B cell (primary cell): ENCODE measurements around the gene TMEM132A. TPM values are rescaled to one million over a fixed set of nuclear protein-coding genes. Genes with fewer than 3 reads are reported as not detected.

Experiments
- ATAC-seq: fragments of 200-7000 bp; cut with Tn5 transposase; one replicate; pipeline ENCODE4 v1.10.0; 2021; ENCODE audit warnings: low read depth, mild to moderate bottlenecking, moderate number of reproducible peaks, moderate library complexity
- CTCF ChIA-PET: fragments of 350-600 bp; sonication (Branson Sonifier 250); formaldehyde crosslinking; loops from one replicate; lab custom pipeline; 2021; ENCODE audit warnings: antibody characterized with exemption, inconsistent platforms; lab: Charles Lee
- POLR2A ChIA-PET: fragments of 350-600 bp; sonication (Branson Sonifier 250); formaldehyde crosslinking; loops from one replicate; lab custom pipeline; 2021; ENCODE audit warnings: antibody characterized with exemption; lab: Charles Lee
- DNase-seq: peaks from one replicate; pipeline ENCODE4 v3.0.0; 2013
- H2AFZ ChIP-seq: 2 replicates; pipeline ENCODE4 v1.6.1; 2012; ENCODE audit warnings: mild to moderate bottlenecking, low read depth, low read length; ENCODE audit not compliant: insufficient read depth, poor library complexity, severe bottlenecking
- H3K27ac ChIP-seq, 2 donors: 1 replicate in 1 of 2; 2 replicates in 1 of 2; pipeline ENCODE4 v1.5.1; 2012 to 2013; ENCODE audit warnings: low read length in 2 of 2, mild to moderate bottlenecking in 2 of 2, moderate library complexity in 1 of 2
- H3K27me3 ChIP-seq, 4 experiments: fragments of 200-600 bp in 1 of 4; sonication (generic) in 1 of 4; replicated peaks in 1 of 4; 1 replicate in 2 of 4; 2 replicates in 2 of 4; pipeline versions ENCODE4 v1.6.1 to v1.7.0; 2013 to 2016; ENCODE audit warnings: low read length in 3 of 4, mild to moderate bottlenecking in 2 of 4, mixed read lengths in 1 of 4, moderate library complexity in 1 of 4; ENCODE audit not compliant: insufficient read depth in 4 of 4, control insufficient read depth in 3 of 4; ENCODE audit errors: control extremely low read depth in 1 of 4
- H3K36me3 ChIP-seq, 2 experiments: replicated peaks in 1 of 2; 1 replicate in 1 of 2; 2 replicates in 1 of 2; pipeline versions ENCODE4 v1.6.1 to v1.7.1; 2013; ENCODE audit warnings: low read length in 1 of 2; ENCODE audit not compliant: insufficient read depth in 2 of 2, control insufficient read depth in 1 of 2; ENCODE audit errors: control extremely low read depth in 1 of 2, extremely low read depth in 1 of 2
- H3K4me1 ChIP-seq, 2 donors: fragments of 200-600 bp in 1 of 2; sonication (generic) in 1 of 2; 1 replicate in 1 of 2; 2 replicates in 1 of 2; pipeline versions ENCODE4 v1.5.1 to v1.6.1; 2013 to 2017; ENCODE audit warnings: low read length in 2 of 2; ENCODE audit not compliant: control insufficient read depth in 2 of 2, insufficient read depth in 2 of 2
- H3K4me2 ChIP-seq: replicated peaks from 2 replicates; pipeline ENCODE3; 2012; ENCODE audit warnings: mild to moderate bottlenecking, low read depth, low read length; ENCODE audit not compliant: poor library complexity, severe bottlenecking
- H3K4me3 ChIP-seq, 5 experiments: fragments of 200-600 bp in 1 of 5; sonication (generic) in 1 of 5; 1 replicate in 3 of 5; 2 replicates in 2 of 5; pipeline versions ENCODE4 v1.5.1 to v1.7.0; 2011 to 2016; ENCODE audit warnings: low read length in 4 of 5, mild to moderate bottlenecking in 4 of 5, low read depth in 2 of 5, control low read depth in 1 of 5, moderate library complexity in 1 of 5; ENCODE audit not compliant: insufficient read depth in 1 of 5; ENCODE audit errors: control extremely low read depth in 1 of 5, extremely low read depth in 1 of 5
- H3K79me2 ChIP-seq: fragments of 200-600 bp; sonication (generic); one replicate; pipeline ENCODE4 v1.6.0; 2016; ENCODE audit warnings: low read length; ENCODE audit not compliant: control insufficient read depth, insufficient read depth
- H3K9ac ChIP-seq: fragments of 200-600 bp; sonication (generic); 2 replicates; pipeline ENCODE4 v1.6.1; 2017; ENCODE audit warnings: mild to moderate bottlenecking, low read length, moderate library complexity
- H3K9me3 ChIP-seq, 3 donors: one replicate each; pipeline versions ENCODE4 v1.6.1 to v1.7.1; 2013; ENCODE audit warnings: low read length in 2 of 3; ENCODE audit not compliant: control insufficient read depth in 2 of 3, insufficient read depth in 1 of 3; ENCODE audit errors: control extremely low read depth in 1 of 3
- H4K20me1 ChIP-seq: 2 replicates; pipeline ENCODE4 v1.6.0; 2012; ENCODE audit warnings: mild to moderate bottlenecking, low read length; ENCODE audit not compliant: insufficient read depth, control insufficient read depth, poor library complexity, severe bottlenecking
- H3K27ac Mint-ChIP-seq: one replicate; pipeline ENCODE4 v1.8.0; 2021; ENCODE audit warnings: mixed read lengths
- H3K27me3 Mint-ChIP-seq: one replicate; pipeline ENCODE4 v1.8.0; 2021; ENCODE audit warnings: mixed read lengths
- H3K4me1 Mint-ChIP-seq: one replicate; pipeline ENCODE4 v1.8.0; 2021; ENCODE audit warnings: mixed read lengths
- H3K4me3 Mint-ChIP-seq: one replicate; pipeline ENCODE4 v1.8.0; 2021; ENCODE audit warnings: mixed read lengths
- H3K9me3 Mint-ChIP-seq: one replicate; pipeline ENCODE4 v1.8.0; 2022; ENCODE audit warnings: mixed read lengths; ENCODE audit not compliant: insufficient read depth
- CTCF ChIP-seq: fragments of 200-600 bp; IDR thresholded peaks from one replicate; pipeline ENCODE4 v1.8.0; 2022; ENCODE audit warnings: antibody characterized with exemption, mild to moderate bottlenecking
- EZH2 ChIP-seq: IDR thresholded peaks from 2 replicates; pipeline ENCODE4 v1.6.1; 2012; ENCODE audit warnings: borderline replicate concordance, low read depth, mild to moderate bottlenecking, moderate library complexity, low read length; ENCODE audit not compliant: insufficient read depth, poor library complexity, severe bottlenecking
- WGBS: methylation state at CpG from one replicate; pipeline ENCODE4 v1.1.5; 2013; ENCODE audit warnings: missing lambda C conversion rate; ENCODE audit not compliant: insufficient coverage; 5-methylcytosine and 5-hydroxymethylcytosine counted together
- intact Hi-C: fragments of 100-400 bp; cut with micrococcal nuclease; formaldehyde crosslinking; loops from one replicate; pipeline ENCODE4 v1.10.0; 2022
- polyA plus RNA-seq: library from polyadenylated mRNA; depleted of rRNA; stranded (reverse); fragments of >200 nt; gene quantifications from 2 replicates; pipeline ENCODE4 v1.2.3, GENCODE V29; 2012
- total RNA-seq, 2 donors: library from RNA; stranded (reverse); fragments of 120-200 nt in 1 of 2; gene quantifications; 1 replicate in 1 of 2; 2 replicates in 1 of 2; pipeline versions ENCODE4 v1.2.3 to v1.2.4, GENCODE V29; 2013 to 2022

TMEM132A gene
- total and polyA plus RNA-seq, 2 donors (not counting 1 experiment from before 2014, with no cell fraction given): 1.2 to 11.3 TPM

- Histone ChIP-seq H3K9me3 (no peaks in the 10 kb centered on the region), H4K20me1 (peaks cover 41% of the 10 kb centered on the region), H3K36me3 (peaks cover 0 to 16% of the 10 kb centered on the region in 2 experiments), H3K27me3 (no peaks in the 10 kb centered on the region), H3K9ac (peak overlapping the region; percentile 89), H3K4me3 (peak overlapping the region; percentile 61 to 100 (median 90)), H3K4me2 (peak overlapping the region; percentile 96), H3K27ac (peak overlapping the region; percentile 87 to 96), H3K79me2 (peaks cover 62% of the 10 kb centered on the region), H2AFZ (peak overlapping the region; percentile 95), H3K4me1 (peaks cover 65 to 87% of the 10 kb centered on the region in 2 donors)
- DNase-seq: peak; percentile 90
- TF ChIP-seq EZH2 (no peak), CTCF (peak; percentile 55)
- ChIA-PET CTCF (interaction anchor here (0.6 to 11.8 kb wide), 26 partner anchors 8 to 446 kb away, joined by 3 to 129 read pairs (median 8); partner anchors contain the start of genes CYB561A3, PRPF19, SLC15A3 and TMEM132A), POLR2A (interaction anchor here (0.6 to 8.3 kb wide), 13 partner anchors 8 to 427 kb away, joined by 3 to 96 read pairs (median 4); partner anchors contain the start of genes CD6, SLC15A3 and TMEM132A)
- Mint-ChIP-seq H3K27ac (peak overlapping the region; percentile 97), H3K4me1 (peaks cover 75% of the 10 kb centered on the region), H3K27me3 (no peaks in the 10 kb centered on the region), H3K9me3 (no peaks in the 10 kb centered on the region), H3K4me3 (peak overlapping the region; percentile 97)
- ATAC-seq: peak; percentile 68
- intact Hi-C loops: loop anchor here (1.0 to 10.0 kb wide), 9 partner anchors 9 to 1251 kb away; partner anchors contain the start of genes FTH1, PATL1, PRPF19 and SLC15A3
- 1% methylated on average over 10 of the region's 17 CpGs for WGBS
Observed at GRCh38 chr11:60915248-60915914, 8.9 kb upstream of the TMEM132A start.
